ENCODE data around the gene BAZ1B.

BAZ1B gene

DNA sequence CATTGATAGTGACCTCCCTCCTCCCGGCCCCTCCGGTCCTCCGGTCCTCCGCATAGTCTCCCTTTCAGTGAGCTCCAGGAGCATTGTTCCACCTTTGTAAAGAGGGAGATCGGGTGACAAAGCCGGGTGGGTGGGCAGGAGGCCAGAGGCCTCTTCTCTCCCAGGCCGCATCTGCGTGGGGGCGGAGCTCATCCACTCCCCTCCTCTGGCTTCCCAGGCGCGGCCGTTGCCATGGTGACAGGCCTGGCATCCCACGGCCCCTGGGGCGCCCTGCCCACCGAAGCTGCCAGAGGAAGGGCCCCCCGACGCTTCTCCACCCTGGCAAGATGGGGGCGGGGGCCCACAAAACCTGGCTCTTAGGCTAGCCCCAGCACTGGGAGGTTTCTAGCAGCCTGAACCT lies 92.9 kb downstream of the BAZ1B start:
- Histone ChIP-seq H3K4me3 (ENCODE audit: insufficient read depth, low read length, poor library complexity, severe bottlenecking) (no peak overlapping the region), H3K9me2 (replicated peaks; ENCODE audit: insufficient read depth, low read length) (no peaks in the 10 kb centered on the region), H3K36me3 (ENCODE audit: low read length) (no peaks in the 10 kb centered on the region), H3K27ac (ENCODE audit: low read depth, low read length) (no peak overlapping the region), H3K27me3 (ENCODE audit: low read length) (no peaks in the 10 kb centered on the region), H3K9ac (ENCODE audit: low read length) (no peak overlapping the region), H3K79me2 (ENCODE audit: insufficient read depth, low read length) (no peaks in the 10 kb centered on the region), H4K20me1 (ENCODE audit: low read depth, low read length) (no peaks in the 10 kb centered on the region), H2AFZ (ENCODE audit: low read depth, low read length, severe bottlenecking) (no peak overlapping the region), H3K9me3 (ENCODE audit: insufficient read depth, low read length) (no peaks in the 10 kb centered on the region), H3K4me2 (ENCODE audit: low read depth, low read length, poor library complexity, severe bottlenecking) (no peak overlapping the region), H3F3A (ENCODE audit: insufficient read depth) (no peaks in the 10 kb centered on the region)
- no peak for TF ChIP-seq EZH2phosphoT487 (conservative IDR thresholded peaks at IDR 0.05; ENCODE audit: low read length)
- TF ChIP-seq, protein P1, sequence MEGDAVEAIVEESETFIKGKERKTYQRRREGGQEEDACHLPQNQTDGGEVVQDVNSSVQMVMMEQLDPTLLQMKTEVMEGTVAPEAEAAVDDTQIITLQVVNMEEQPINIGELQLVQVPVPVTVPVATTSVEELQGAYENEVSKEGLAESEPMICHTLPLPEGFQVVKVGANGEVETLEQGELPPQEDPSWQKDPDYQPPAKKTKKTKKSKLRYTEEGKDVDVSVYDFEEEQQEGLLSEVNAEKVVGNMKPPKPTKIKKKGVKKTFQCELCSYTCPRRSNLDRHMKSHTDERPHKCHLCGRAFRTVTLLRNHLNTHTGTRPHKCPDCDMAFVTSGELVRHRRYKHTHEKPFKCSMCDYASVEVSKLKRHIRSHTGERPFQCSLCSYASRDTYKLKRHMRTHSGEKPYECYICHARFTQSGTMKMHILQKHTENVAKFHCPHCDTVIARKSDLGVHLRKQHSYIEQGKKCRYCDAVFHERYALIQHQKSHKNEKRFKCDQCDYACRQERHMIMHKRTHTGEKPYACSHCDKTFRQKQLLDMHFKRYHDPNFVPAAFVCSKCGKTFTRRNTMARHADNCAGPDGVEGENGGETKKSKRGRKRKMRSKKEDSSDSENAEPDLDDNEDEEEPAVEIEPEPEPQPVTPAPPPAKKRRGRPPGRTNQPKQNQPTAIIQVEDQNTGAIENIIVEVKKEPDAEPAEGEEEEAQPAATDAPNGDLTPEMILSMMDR (IDR thresholded peaks at IDR 0.05; ENCODE audit: insufficient read depth, low read length, poor library complexity, severe bottlenecking): no peak

- Histone ChIP-seq H2AFZ (ENCODE audit: low read depth, low read length, severe bottlenecking) (no peak overlapping the region), H3K36me3 (ENCODE audit: low read length) (no peaks in the 10 kb centered on the region), H3K9me3 (ENCODE audit: insufficient read depth, low read length) (no peaks in the 10 kb centered on the region), H3K79me2 (ENCODE audit: insufficient read depth, low read length) (no peaks in the 10 kb centered on the region), H4K20me1 (ENCODE audit: low read depth, low read length) (no peaks in the 10 kb centered on the region), H3K27ac (ENCODE audit: low read depth, low read length) (no peak overlapping the region), H3K9ac (ENCODE audit: low read length) (no peak overlapping the region), H3K9me2 (replicated peaks; ENCODE audit: insufficient read depth, low read length) (no peaks in the 10 kb centered on the region), H3F3A (ENCODE audit: insufficient read depth) (no peaks in the 10 kb centered on the region), H3K4me3 (ENCODE audit: insufficient read depth, low read length, poor library complexity, severe bottlenecking) (no peak overlapping the region), H3K4me2 (ENCODE audit: low read depth, low read length, poor library complexity, severe bottlenecking) (no peak overlapping the region), H3K27me3 (ENCODE audit: low read length) (no peaks in the 10 kb centered on the region)
- TF ChIP-seq, protein P1 (IDR thresholded peaks at IDR 0.05; ENCODE audit: insufficient read depth, low read length, poor library complexity, severe bottlenecking): peak; percentile 9
- TF ChIP-seq EZH2phosphoT487 (conservative IDR thresholded peaks at IDR 0.05; ENCODE audit: low read length): no peak
These were observed 93.9 kb downstream of the BAZ1B start for GRCh38 chr7:73427902-73428787.

GRCh38 chr7:73426016-73426415 lies 96.1 kb downstream of the BAZ1B start:
- Histone ChIP-seq H3F3A (ENCODE audit: insufficient read depth) (no peaks in the 10 kb centered on the region), H3K4me3 (ENCODE audit: insufficient read depth, low read length, poor library complexity, severe bottlenecking) (no peak overlapping the region), H3K4me2 (ENCODE audit: low read depth, low read length, poor library complexity, severe bottlenecking) (no peak overlapping the region), H3K79me2 (ENCODE audit: insufficient read depth, low read length) (no peaks in the 10 kb centered on the region), H3K36me3 (ENCODE audit: low read length) (no peaks in the 10 kb centered on the region), H3K9me3 (ENCODE audit: insufficient read depth, low read length) (no peaks in the 10 kb centered on the region), H3K9me2 (replicated peaks; ENCODE audit: insufficient read depth, low read length) (no peaks in the 10 kb centered on the region), H3K27me3 (ENCODE audit: low read length) (no peaks in the 10 kb centered on the region), H3K27ac (ENCODE audit: low read depth, low read length) (no peak overlapping the region), H4K20me1 (ENCODE audit: low read depth, low read length) (no peaks in the 10 kb centered on the region), H2AFZ (ENCODE audit: low read depth, low read length, severe bottlenecking) (no peak overlapping the region), H3K9ac (ENCODE audit: low read length) (no peak overlapping the region)
- TF ChIP-seq, protein P1 (IDR thresholded peaks at IDR 0.05; ENCODE audit: insufficient read depth, low read length, poor library complexity, severe bottlenecking): no peak
- TF ChIP-seq EZH2phosphoT487 (conservative IDR thresholded peaks at IDR 0.05; ENCODE audit: low read length): no peak

Data from SU-DHL-6 (cell line).